Uterine smooth muscle cell (primary cell): Measurements from ENCODE around the gene GABRA5. TPM values are rescaled to one million over a fixed set of nuclear protein-coding genes. Genes with fewer than 3 reads are reported as not detected.

Source experiments
- total RNA-seq: library from RNA; depleted of rRNA; stranded (reverse); fragments of >200 nt; gene quantifications from 2 replicates; pipeline ENCODE4 v1.2.3, GENCODE V29; 2014

Gene GABRA5
- 0.50 TPM in 1 of 2 replicates, not detected in the other for total RNA-seq

DNA sequence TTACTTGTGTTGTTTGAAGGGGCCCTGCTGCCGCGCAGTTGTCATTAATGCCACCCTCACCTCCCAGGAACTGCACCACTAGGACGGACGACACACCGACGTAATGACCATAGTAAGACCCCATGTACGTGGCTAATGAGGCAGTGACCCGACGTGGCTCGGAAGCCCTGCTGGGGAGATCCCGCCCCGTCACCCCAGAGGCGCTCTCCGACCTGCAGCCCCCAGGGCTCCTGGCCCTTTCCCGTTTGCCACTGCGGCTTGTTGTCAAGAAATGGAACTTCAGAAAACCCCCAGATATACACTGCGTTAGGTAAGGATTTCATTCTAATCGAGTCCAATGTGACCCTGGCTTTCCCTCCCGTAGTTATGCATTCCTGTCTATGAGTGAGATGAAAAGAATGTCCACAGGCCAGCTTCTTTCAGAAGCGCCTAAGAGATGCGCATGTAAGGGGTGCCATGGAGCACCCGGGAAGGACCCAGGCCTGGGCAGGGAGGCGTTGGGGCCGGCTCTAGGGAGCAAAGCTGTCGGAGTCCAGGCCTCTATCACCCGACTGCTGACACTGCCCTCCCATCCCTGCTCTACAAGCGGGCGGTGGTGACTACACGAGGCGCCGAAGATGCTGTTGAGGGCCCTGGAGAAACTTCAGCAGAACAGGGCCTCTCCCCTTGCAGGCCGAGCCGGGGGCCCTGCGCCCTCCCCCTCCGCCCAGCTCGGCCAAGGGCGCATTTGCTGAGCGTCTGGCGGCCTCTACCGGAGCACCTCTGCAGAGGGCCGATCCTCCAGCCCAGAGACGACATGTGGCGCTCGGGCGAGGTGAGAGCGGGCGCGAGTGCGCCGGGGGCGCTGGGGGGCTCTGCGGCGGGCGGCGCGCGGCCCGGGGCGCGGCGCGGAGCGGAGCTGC lies at the start of gene GABRA5:
TSS of gene GABRA5 (plus strand) at position 765 of the 902 bp plus-strand sequence. CDS start 2,187 bp downstream, outside the sequence.

DNA sequence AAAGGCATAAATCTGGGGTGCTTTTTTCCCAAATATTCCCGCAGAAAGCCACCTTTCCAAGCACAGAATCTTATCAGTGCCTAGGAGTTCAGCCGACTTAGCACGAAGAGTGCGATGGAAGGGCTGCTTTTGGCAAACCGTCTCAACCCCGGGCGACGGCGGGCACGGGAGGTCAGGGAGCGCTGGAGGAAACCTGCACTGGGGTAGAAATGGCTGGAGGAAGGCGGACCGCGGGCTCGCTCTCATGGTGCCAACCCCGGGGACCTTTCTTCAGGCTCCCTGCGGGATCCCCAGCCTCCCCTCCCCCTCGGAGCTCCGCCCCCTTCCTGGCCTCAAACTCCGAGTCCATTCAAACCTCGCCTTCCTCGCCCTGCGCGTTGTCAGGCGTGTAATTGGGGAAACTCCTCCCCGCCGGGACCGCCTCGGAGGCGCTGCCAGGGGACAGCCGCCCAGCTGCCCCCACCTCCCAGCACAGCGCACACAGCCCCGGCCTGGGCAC lies 103.9 kb downstream of the GABRA5 start, which contains the start of gene GABRG3:
TSS of gene GABRG3 (plus strand) at position 470 of the 499 bp plus-strand sequence.

Other genes starting within 250 kb of the GABRA5 start
- 1.2 and 2.7 TPM in 2 replicates for gene GABRB3, start 94.0 kb upstream of the GABRA5 start, total RNA-seq
- gene GABRG3, start 104.1 kb downstream of the GABRA5 start, total RNA-seq, result not detected in 2 replicates